ENCODE data around the gene PRMT3. TPM values are rescaled to one million over a fixed set of nuclear protein-coding genes. Genes with fewer than 3 reads are reported as not detected.

Gene PRMT3
- total RNA-seq, 3 donors from 2014 or later: 14.9 to 26.2 (median 18.4) TPM

GRCh38 chr11:20448834-20449233, 61.3 kb downstream of the PRMT3 start:
- no peak overlapping the region for H3K4me3 ChIP-seq
- DNase-seq (ENCODE audit: low spot score in 2 of 2): no peak
- H3K9me3 ChIP-seq: no peaks in the 10 kb centered on the region
- H3K27me3 ChIP-seq: no peaks in the 10 kb centered on the region
- no peak overlapping the region for H3K27ac ChIP-seq
- intact Hi-C loops (cut with DNase I; ENCODE audit: low total_unique reads): no loop called here
- no peaks in the 10 kb centered on the region for H3K4me1 ChIP-seq
- no peaks in the 10 kb centered on the region for H3K36me3 ChIP-seq
- TF ChIP-seq CTCF (IDR thresholded peaks at IDR 0.05) (no peak), POLR2AphosphoS5 (IDR thresholded peaks at IDR 0.05) (no peak), POLR2A (IDR thresholded peaks at IDR 0.05) (no peak)

GRCh38 chr11:20450829-20451228, 63.3 kb downstream of the PRMT3 start:
- Histone ChIP-seq H3K27ac (no peak overlapping the region), H3K4me3 (no peak overlapping the region), H3K27me3 (no peaks in the 10 kb centered on the region), H3K4me1 (no peaks in the 10 kb centered on the region), H3K9me3 (no peaks in the 10 kb centered on the region), H3K36me3 (no peaks in the 10 kb centered on the region)
- no peak for DNase-seq (ENCODE audit: low spot score in 2 of 2)
- TF ChIP-seq CTCF (IDR thresholded peaks at IDR 0.05) (no peak), POLR2AphosphoS5 (IDR thresholded peaks at IDR 0.05) (no peak), POLR2A (IDR thresholded peaks at IDR 0.05) (no peak)
- intact Hi-C loops (cut with DNase I; ENCODE audit: low total_unique reads): no loop called here

GRCh38 chr11:20451568-20451967, 64.1 kb downstream of the PRMT3 start:
- no peak overlapping the region for H3K27ac ChIP-seq

GRCh38 chr11:20452585-20452984, 65.1 kb downstream of the PRMT3 start:
- DNase-seq (ENCODE audit: low spot score in 2 of 2): no peak
- intact Hi-C loops (cut with DNase I; ENCODE audit: low total_unique reads): no loop called here
- Histone ChIP-seq H3K27me3 (no peaks in the 10 kb centered on the region), H3K4me3 (no peak overlapping the region), H3K36me3 (no peaks in the 10 kb centered on the region), H3K27ac (no peak overlapping the region), H3K4me1 (no peaks in the 10 kb centered on the region), H3K9me3 (no peaks in the 10 kb centered on the region)
- TF ChIP-seq POLR2AphosphoS5 (IDR thresholded peaks at IDR 0.05) (no peak), POLR2A (IDR thresholded peaks at IDR 0.05) (no peak), CTCF (IDR thresholded peaks at IDR 0.05) (no peak)

More at GRCh38 chr11:20451568-20451967, 64.1 kb downstream of the PRMT3 start:
- no peaks in the 10 kb centered on the region for H3K9me3 ChIP-seq
- no peak for TF ChIP-seq POLR2A (IDR thresholded peaks at IDR 0.05)
- no peak for TF ChIP-seq CTCF (IDR thresholded peaks at IDR 0.05)
- TF ChIP-seq POLR2AphosphoS5 (IDR thresholded peaks at IDR 0.05): no peak
- intact Hi-C loops (cut with DNase I; ENCODE audit: low total_unique reads): no loop called here
- H3K36me3 ChIP-seq: no peaks in the 10 kb centered on the region
- no peaks in the 10 kb centered on the region for H3K4me1 ChIP-seq
- no peaks in the 10 kb centered on the region for H3K27me3 ChIP-seq
- DNase-seq (ENCODE audit: low spot score in 2 of 2): no peak
- no peak overlapping the region for H3K4me3 ChIP-seq

- H3K4me1 ChIP-seq: no peaks in the 10 kb centered on the region
- no peaks in the 10 kb centered on the region for H3K36me3 ChIP-seq
- TF ChIP-seq CTCF (IDR thresholded peaks at IDR 0.05) (no peak), POLR2A (IDR thresholded peaks at IDR 0.05) (no peak), POLR2AphosphoS5 (IDR thresholded peaks at IDR 0.05) (no peak)
- no peak for DNase-seq (ENCODE audit: low spot score in 2 of 2)
- H3K27ac ChIP-seq: no peak overlapping the region
- intact Hi-C loops (cut with DNase I; ENCODE audit: low total_unique reads): no loop called here
- no peaks in the 10 kb centered on the region for H3K27me3 ChIP-seq
- no peak overlapping the region for H3K4me3 ChIP-seq
- no peaks in the 10 kb centered on the region for H3K9me3 ChIP-seq
Observed at GRCh38 chr11:20453657-20454316, 66.3 kb downstream of the PRMT3 start.

Measured in breast epithelium (tissue), 4 donors.